ENCODE measurements around the gene RAB6A.

Gene RAB6A

GRCh38 chr11:73795925-73796632, 35.2 kb upstream of the RAB6A start:
- no peak overlapping the region for H3K27ac ChIP-seq
- TF ChIP-seq ZFX (IDR thresholded peaks at IDR 0.05; ENCODE audit: borderline replicate concordance) (no peak), CTCF (IDR thresholded peaks at IDR 0.05) (no peak)

- no peak overlapping the region for H3K27ac ChIP-seq
- TF ChIP-seq CTCF (IDR thresholded peaks at IDR 0.05), result no peak
- TF ChIP-seq ZFX (IDR thresholded peaks at IDR 0.05; ENCODE audit: borderline replicate concordance), result no peak
Observed at GRCh38 chr11:73792584-73792983, 31.7 kb upstream of the RAB6A start.

GRCh38 chr11:73789279-73789670, 28.4 kb upstream of the RAB6A start:
- TF ChIP-seq CTCF (IDR thresholded peaks at IDR 0.05) (no peak), ZFX (IDR thresholded peaks at IDR 0.05; ENCODE audit: borderline replicate concordance) (no peak)
- H3K27ac ChIP-seq, result peak overlapping the region; percentile 98

- H3K27ac ChIP-seq, result peak within 1 kb of the TSS; percentile 98
- TF ChIP-seq ZFX (IDR thresholded peaks at IDR 0.05; ENCODE audit: borderline replicate concordance) (no peak), CTCF (IDR thresholded peaks at IDR 0.05) (no peak)
Observed at GRCh38 chr11:73787643-73788558, 27.0 kb upstream of the RAB6A start, which contains the start of gene MRPL48. MRPL48 (plus strand) TSS chr11:73787874; CDS start chr11:73787972, 98 bp downstream.

GRCh38 chr11:73787051-73787642, 26.3 kb upstream of the RAB6A start:
- peak overlapping the region; percentile 98 for H3K27ac ChIP-seq
- TF ChIP-seq CTCF (IDR thresholded peaks at IDR 0.05) (no peak), ZFX (IDR thresholded peaks at IDR 0.05; ENCODE audit: borderline replicate concordance) (no peak)

GRCh38 chr11:73785467-73785866, 24.6 kb upstream of the RAB6A start:
- H3K27ac ChIP-seq, result peak overlapping the region; percentile 36

GRCh38 chr11:73784734-73785133, 23.9 kb upstream of the RAB6A start:
- no peak for TF ChIP-seq ZFX (IDR thresholded peaks at IDR 0.05; ENCODE audit: borderline replicate concordance)
- no peak for TF ChIP-seq CTCF (IDR thresholded peaks at IDR 0.05)
- H3K27ac ChIP-seq, result peak overlapping the region; percentile 36
